Stimulated activated CD4-positive, alpha-beta T cell treated with anti-CD3 and anti-CD28 coated beads, TNF-alpha, amount 100 ng/mL, for 48 hours (primary cell): ENCODE measurements around the gene EPHB3.
"Not testable (repeated sequence)": the region's sequence is repeated elsewhere in the genome, so short reads cannot be mapped to it uniquely, and the experiment has no call there.

Experiments used
- DNase-seq, 3 donors: peaks; one replicate each; pipeline ENCODE4 v3.0.0-alpha.2; 2020; ENCODE audit warnings: low read depth in 3 of 3

Gene EPHB3

DNA sequence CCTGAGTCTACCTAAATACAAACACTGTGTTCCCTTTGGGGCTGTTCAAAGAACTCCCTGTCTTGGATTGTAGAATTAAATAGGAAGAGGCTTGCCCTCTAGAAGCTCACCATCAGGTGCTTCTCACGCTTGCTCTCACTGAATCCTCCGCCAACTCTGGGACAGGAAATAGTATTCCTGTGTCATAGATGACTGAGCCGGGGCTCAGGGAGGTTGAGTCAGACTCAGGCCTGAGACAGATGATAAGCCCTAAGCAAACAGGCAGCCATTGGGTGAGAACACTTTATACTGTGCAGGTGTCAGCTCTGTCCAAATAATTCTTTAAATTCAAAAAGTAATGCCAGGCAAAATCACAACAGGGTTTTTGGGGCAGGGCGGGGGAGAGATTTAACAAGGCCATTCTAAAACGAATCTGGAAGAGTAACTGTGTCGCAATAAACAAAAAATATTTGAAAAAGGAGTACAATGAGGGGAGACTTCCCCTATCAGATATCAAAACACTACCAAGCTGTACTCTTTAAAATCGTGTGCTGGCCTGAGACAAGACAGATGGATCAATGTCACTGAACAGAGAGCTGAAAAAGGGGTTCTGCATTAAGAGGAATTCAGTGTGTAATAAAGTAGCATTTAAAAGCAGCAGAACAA is 59.0 kb downstream of the EPHB3 start:
- DNase-seq: no peak

GRCh38 chr3:184622156-184622555 is 60.6 kb downstream of the EPHB3 start:
- DNase-seq: not testable (repeated sequence)

- DNase-seq: no peak
These were observed 65.3 kb downstream of the EPHB3 start for GRCh38 chr3:184626923-184627322.

- DNase-seq: no peak
These were observed 68.1 kb downstream of the EPHB3 start for GRCh38 chr3:184629555-184630160.

GRCh38 chr3:184630861-184631471 is 69.4 kb downstream of the EPHB3 start:
- DNase-seq: no peak

GRCh38 chr3:184631472-184631861 is 69.9 kb downstream of the EPHB3 start:
- DNase-seq: no peak
